PC-9 (cell line): ENCODE data around the gene FERMT1. TPM values are rescaled to one million over a fixed set of nuclear protein-coding genes. Genes with fewer than 3 reads are reported as not detected.

ENCODE experiments used
- BruUV-seq: library from RNA; stranded (reverse); fragments of 400-500 nt; replicated peaks from 2 replicates; lab custom pipeline; 2021; lab: Mats Ljungman, UMichigan
- CTCF ChIA-PET: fragments of 300-600 bp; sonication (Branson Sonifier 250); formaldehyde crosslinking; loops from one replicate; lab custom pipeline; 2022; ENCODE audit warnings: antibody characterized with exemption; lab: Charles Lee
- POLR2A ChIA-PET: fragments of 300-600 bp; sonication (Branson Sonifier 250); formaldehyde crosslinking; loops from one replicate; lab custom pipeline; 2022; ENCODE audit warnings: antibody characterized with exemption; ENCODE audit not compliant: unreplicated experiment; lab: Charles Lee
- DNase-seq, 2 experiments: peaks; one replicate each; pipeline versions ENCODE4 v3.0.0 to v3.0.0-alpha.2; 2015 to 2022; ENCODE audit warnings: mixed read lengths in 1 of 2
- H2AFZ ChIP-seq: fragments of 200-600 bp; sonication (generic); 2 replicates; pipeline ENCODE4 v1.8.1; 2017; ENCODE audit warnings: antibody characterized with exemption
- H3F3A ChIP-seq: fragments of 200-600 bp; sonication (generic); 2 replicates; pipeline ENCODE4 v1.8.1; 2017; ENCODE audit warnings: antibody characterized with exemption, mild to moderate bottlenecking, low read depth; ENCODE audit not compliant: insufficient read depth
- H3K27ac ChIP-seq: fragments of 200-600 bp; sonication (generic); 2 replicates; pipeline ENCODE4 v1.6.1; 2016; ENCODE audit warnings: mixed run types
- H3K27me3 ChIP-seq: fragments of 200-600 bp; sonication (generic); 2 replicates; pipeline ENCODE4 v1.6.1; 2016; ENCODE audit warnings: low read depth, mixed run types; ENCODE audit not compliant: insufficient read depth
- H3K36me3 ChIP-seq: fragments of 200-600 bp; sonication (generic); 2 replicates; pipeline ENCODE4 v1.6.1; 2016; ENCODE audit warnings: low read depth, mixed run types
- H3K4me1 ChIP-seq: fragments of 200-600 bp; sonication (generic); replicated peaks from 2 replicates; pipeline ENCODE4 v1.6.1; 2016; ENCODE audit warnings: mixed run types; ENCODE audit not compliant: insufficient read depth
- H3K4me2 ChIP-seq: fragments of 200-600 bp; sonication (generic); 2 replicates; pipeline ENCODE4 v1.6.1; 2017; ENCODE audit warnings: mixed run types
- H3K4me3 ChIP-seq: fragments of 200-600 bp; sonication (generic); 2 replicates; pipeline ENCODE4 v1.6.1; 2016; ENCODE audit warnings: mixed run types
- H3K79me2 ChIP-seq: fragments of 200-600 bp; sonication (generic); 2 replicates; pipeline ENCODE4 v1.6.1; 2017; ENCODE audit warnings: low read depth, mixed run types
- H3K9me2 ChIP-seq: fragments of 200-600 bp; sonication (generic); 2 replicates; pipeline ENCODE4 v1.8.1; 2017; ENCODE audit warnings: mild to moderate bottlenecking; ENCODE audit not compliant: insufficient read depth
- H3K9me3 ChIP-seq: fragments of 200-600 bp; sonication (generic); 2 replicates; pipeline ENCODE4 v1.8.1; 2016; ENCODE audit warnings: low read depth; ENCODE audit not compliant: insufficient read depth
- H4K20me1 ChIP-seq: fragments of 200-600 bp; sonication (generic); 2 replicates; pipeline ENCODE4 v1.8.1; 2017; ENCODE audit not compliant: insufficient read depth
- EZH2 ChIP-seq: fragments of 200-600 bp; sonication (generic); IDR thresholded peaks from 2 replicates; pipeline ENCODE4 v1.8.0; 2017; ENCODE audit warnings: antibody characterized with exemption, low read depth
- intact Hi-C: fragments of 100-400 bp; cut with micrococcal nuclease; formaldehyde crosslinking; loops from one replicate; pipeline ENCODE4 v1.10.0; 2022; ENCODE audit not compliant: unreplicated experiment
- total RNA-seq: library from RNA; stranded (reverse); gene quantifications from 2 replicates; pipeline ENCODE4 v1.2.3, GENCODE V29; 2021
- TF ChIP-seq, protein P1 (sequence below): fragments of 200-600 bp; sonication (generic); conservative IDR thresholded peaks from 2 replicates; pipeline ENCODE4 v1.6.1; 2017; ENCODE audit warnings: mixed run types, antibody characterized with exemption, mild to moderate bottlenecking, moderate library complexity

The FERMT1 gene
- total RNA-seq, 1 experiment from 2014 or later, result 20.6 TPM

DNA sequence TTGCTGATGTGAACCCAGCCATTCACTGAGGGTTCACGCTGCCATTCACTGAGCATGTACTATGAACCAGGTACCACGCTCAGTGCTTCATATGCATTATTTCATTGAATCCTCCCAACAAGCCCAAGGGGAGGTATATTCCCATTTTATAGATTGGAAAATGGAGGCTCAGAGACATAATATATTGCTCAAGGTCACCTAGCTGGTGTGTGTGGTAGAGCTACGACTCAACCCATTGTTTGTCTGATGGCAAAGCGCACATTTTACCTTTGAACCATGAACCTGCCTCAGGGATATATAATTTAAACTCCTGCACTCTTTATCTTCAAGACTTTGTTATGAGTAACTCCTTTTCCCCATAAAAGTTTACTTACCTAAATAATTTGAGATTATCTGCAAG is 28.3 kb downstream of the FERMT1 start:
- Histone ChIP-seq H3K9me3 (no peaks in the 10 kb centered on the region), H2AFZ (no peak overlapping the region), H3K4me1 (no peaks in the 10 kb centered on the region), H3F3A (no peaks in the 10 kb centered on the region), H3K4me2 (no peak overlapping the region), H4K20me1 (no peaks in the 10 kb centered on the region), H3K36me3 (peaks cover 13% of the 10 kb centered on the region), H3K79me2 (no peaks in the 10 kb centered on the region), H3K27me3 (no peaks in the 10 kb centered on the region), H3K4me3 (no peak overlapping the region), H3K9me2 (no peaks in the 10 kb centered on the region), H3K27ac (no peak overlapping the region)
- DNase-seq, result no peak
- CTCF ChIA-PET, result no interaction called here
- POLR2A ChIA-PET, result no interaction called here
- TF ChIP-seq, protein P1, sequence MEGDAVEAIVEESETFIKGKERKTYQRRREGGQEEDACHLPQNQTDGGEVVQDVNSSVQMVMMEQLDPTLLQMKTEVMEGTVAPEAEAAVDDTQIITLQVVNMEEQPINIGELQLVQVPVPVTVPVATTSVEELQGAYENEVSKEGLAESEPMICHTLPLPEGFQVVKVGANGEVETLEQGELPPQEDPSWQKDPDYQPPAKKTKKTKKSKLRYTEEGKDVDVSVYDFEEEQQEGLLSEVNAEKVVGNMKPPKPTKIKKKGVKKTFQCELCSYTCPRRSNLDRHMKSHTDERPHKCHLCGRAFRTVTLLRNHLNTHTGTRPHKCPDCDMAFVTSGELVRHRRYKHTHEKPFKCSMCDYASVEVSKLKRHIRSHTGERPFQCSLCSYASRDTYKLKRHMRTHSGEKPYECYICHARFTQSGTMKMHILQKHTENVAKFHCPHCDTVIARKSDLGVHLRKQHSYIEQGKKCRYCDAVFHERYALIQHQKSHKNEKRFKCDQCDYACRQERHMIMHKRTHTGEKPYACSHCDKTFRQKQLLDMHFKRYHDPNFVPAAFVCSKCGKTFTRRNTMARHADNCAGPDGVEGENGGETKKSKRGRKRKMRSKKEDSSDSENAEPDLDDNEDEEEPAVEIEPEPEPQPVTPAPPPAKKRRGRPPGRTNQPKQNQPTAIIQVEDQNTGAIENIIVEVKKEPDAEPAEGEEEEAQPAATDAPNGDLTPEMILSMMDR, result no peak
- no peak for TF ChIP-seq EZH2
- intact Hi-C loops, result no loop called here
- BruUV-seq, result no TSS peak

DNA sequence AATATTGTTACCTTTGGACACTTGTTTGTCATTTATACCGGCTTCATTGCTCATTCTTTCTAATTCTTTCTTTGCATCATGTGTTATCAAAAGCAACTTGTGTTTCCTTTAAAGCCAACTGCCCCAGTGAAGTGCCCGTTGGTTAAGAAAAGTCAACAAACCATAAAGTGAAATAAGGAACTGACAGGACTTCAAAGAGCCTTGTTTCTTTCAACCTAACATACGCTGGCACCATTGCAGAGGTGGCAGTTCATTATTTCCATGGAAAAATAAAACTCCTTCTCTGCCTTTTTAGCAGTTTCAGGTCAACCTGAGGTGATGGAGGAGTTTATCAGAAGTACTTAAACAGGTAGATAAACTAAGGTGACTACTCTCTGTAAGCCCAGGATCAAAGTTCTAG is 28.8 kb downstream of the FERMT1 start:
- ChIA-PET CTCF (no interaction called here), POLR2A (no interaction called here)
- no peaks in the 10 kb centered on the region for H3F3A ChIP-seq
- no peak for DNase-seq
- H3K27me3 ChIP-seq, result no peaks in the 10 kb centered on the region
- H3K4me3 ChIP-seq, result no peak overlapping the region
- peaks cover 17% of the 10 kb centered on the region for H3K36me3 ChIP-seq
- no peak overlapping the region for H2AFZ ChIP-seq
- TF ChIP-seq, protein P1, result no peak
- TF ChIP-seq EZH2, result no peak
- no peaks in the 10 kb centered on the region for H3K4me1 ChIP-seq
- no peaks in the 10 kb centered on the region for H4K20me1 ChIP-seq
- intact Hi-C loops, result no loop called here
- H3K4me2 ChIP-seq, result no peak overlapping the region
- no TSS peak for BruUV-seq
- no peaks in the 10 kb centered on the region for H3K9me3 ChIP-seq
- H3K79me2 ChIP-seq, result no peaks in the 10 kb centered on the region
- H3K27ac ChIP-seq, result no peak overlapping the region
- H3K9me2 ChIP-seq, result no peaks in the 10 kb centered on the region

DNA sequence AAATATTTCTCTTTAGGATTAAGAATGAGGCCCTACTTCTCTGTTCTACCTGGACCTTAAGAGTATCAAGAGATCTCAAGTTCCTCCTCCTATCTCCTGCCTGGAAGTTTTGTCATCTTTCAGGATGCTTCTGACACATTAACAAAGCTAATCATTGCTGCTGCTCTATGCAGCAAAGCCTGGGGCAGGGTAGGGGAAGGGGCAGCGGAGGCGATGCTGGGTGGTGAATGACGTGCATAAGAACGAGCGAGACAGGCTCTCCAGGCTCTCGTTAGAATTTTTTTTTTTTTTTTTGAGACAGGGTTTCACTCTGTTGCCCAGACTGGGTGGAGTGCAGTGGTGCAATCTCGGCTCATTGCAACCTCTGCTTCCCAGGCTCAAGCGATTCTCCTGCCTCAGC is 31.2 kb downstream of the FERMT1 start:
- H3K4me1 ChIP-seq, result no peaks in the 10 kb centered on the region
- H2AFZ ChIP-seq, result no peak overlapping the region
- H3K36me3 ChIP-seq, result peaks cover 27% of the 10 kb centered on the region
- ChIA-PET CTCF (no interaction called here), POLR2A (no interaction called here)
- H3F3A ChIP-seq, result no peaks in the 10 kb centered on the region
- intact Hi-C loops, result no loop called here
- no peaks in the 10 kb centered on the region for H3K9me2 ChIP-seq
- H3K27ac ChIP-seq, result no peak overlapping the region
- H3K27me3 ChIP-seq, result no peaks in the 10 kb centered on the region
- H3K9me3 ChIP-seq, result no peaks in the 10 kb centered on the region
- no peak overlapping the region for H3K4me2 ChIP-seq
- BruUV-seq, result no TSS peak
- H3K4me3 ChIP-seq, result no peak overlapping the region
- no peak for TF ChIP-seq EZH2
- TF ChIP-seq, protein P1, result no peak
- H3K79me2 ChIP-seq, result no peaks in the 10 kb centered on the region
- no peaks in the 10 kb centered on the region for H4K20me1 ChIP-seq
- DNase-seq, result no peak
